Keratinocyte (primary cell): ENCODE measurements around the gene ZNF792.
"Not testable (repeated sequence)": the region's sequence is repeated elsewhere in the genome, so short reads cannot be mapped to it uniquely, and the experiment has no call there.

ENCODE experiments used
- CTCF ChIP-seq, 3 experiments: IDR thresholded peaks in 1 of 3; conservative IDR thresholded peaks in 1 of 3; optimal IDR thresholded peaks in 1 of 3; 2 replicates in 2 of 3; 3 replicates in 1 of 3; pipeline versions ENCODE3 to v1.5.1; 2011; ENCODE audit warnings: low read length in 3 of 3, mild to moderate bottlenecking in 3 of 3, moderate library complexity in 2 of 3, control low read depth in 1 of 3, inconsistent platforms in 1 of 3; ENCODE audit not compliant: insufficient read depth in 2 of 3; ENCODE audit errors: extremely low read depth in 1 of 3
- EZH2 ChIP-seq: IDR thresholded peaks from one replicate; pipeline ENCODE4 v1.6.1; 2012; ENCODE audit warnings: inconsistent platforms, mild to moderate bottlenecking, low read length, moderate library complexity

- TF ChIP-seq CTCF (optimal IDR thresholded peaks at IDR 0.05 in 1 of 3, IDR thresholded peaks at IDR 0.05 in 1 of 3, conservative IDR thresholded peaks at IDR 0.05 in 1 of 3; ENCODE audit: extremely low read depth in 1 of 3, insufficient read depth in 2 of 3, low read length in 3 of 3); EZH2: not testable (repeated sequence)
These were observed 43.4 kb upstream of the ZNF792 start for GRCh38 chr19:35007427-35007826.
